Smooth muscle cell (in vitro differentiated cells): Measurements from ENCODE around the gene CDH4. TPM values are rescaled to one million over a fixed set of nuclear protein-coding genes. Genes with fewer than 3 reads are reported as not detected.

ENCODE experiments used
- DNase-seq: peaks from one replicate; lab custom pipeline; 2025; ENCODE audit not compliant: unreplicated experiment; lab: John Stamatoyannopoulos, UW
- H2AFZ ChIP-seq: fragments of 200-600 bp; sonication (generic); 2 replicates; pipeline ENCODE4 v1.6.0; 2016; ENCODE audit warnings: antibody characterized with exemption, low read depth, mild to moderate bottlenecking
- H3F3A ChIP-seq: fragments of 200-600 bp; sonication (generic); 2 replicates; pipeline ENCODE4 v1.6.0; 2017; ENCODE audit warnings: antibody characterized with exemption, low read depth
- H3K27ac ChIP-seq: fragments of 200-600 bp; sonication (generic); 2 replicates; pipeline ENCODE4 v1.5.1; 2016; ENCODE audit warnings: low read depth, mild to moderate bottlenecking
- H3K27me3 ChIP-seq: fragments of 200-600 bp; sonication (generic); 2 replicates; pipeline ENCODE4 v1.6.1; 2016; ENCODE audit warnings: low read depth, mild to moderate bottlenecking
- H3K36me3 ChIP-seq: fragments of 200-600 bp; sonication (generic); 2 replicates; pipeline ENCODE4 v1.5.1; 2016; ENCODE audit warnings: low read depth
- H3K4me1 ChIP-seq: fragments of 200-600 bp; sonication (generic); 2 replicates; pipeline ENCODE4 v1.5.1; 2016; ENCODE audit warnings: low read depth
- H3K4me2 ChIP-seq: fragments of 200-600 bp; sonication (generic); 2 replicates; pipeline ENCODE4 v1.6.0; 2016; ENCODE audit warnings: mild to moderate bottlenecking
- H3K4me3 ChIP-seq: fragments of 200-600 bp; sonication (generic); 2 replicates; pipeline ENCODE4 v1.5.1; 2016; ENCODE audit warnings: mild to moderate bottlenecking
- H3K79me2 ChIP-seq: fragments of 200-600 bp; sonication (generic); 2 replicates; pipeline ENCODE4 v1.6.0; 2016; ENCODE audit warnings: low read depth, mild to moderate bottlenecking
- H3K9ac ChIP-seq: fragments of 200-600 bp; sonication (generic); 2 replicates; pipeline ENCODE4 v1.6.0; 2016; ENCODE audit warnings: low read depth
- H3K9me3 ChIP-seq: fragments of 200-600 bp; sonication (generic); replicated peaks from 2 replicates; pipeline ENCODE4 v1.5.1; 2016; ENCODE audit warnings: low read depth
- H4K20me1 ChIP-seq: fragments of 200-600 bp; sonication (generic); 2 replicates; pipeline ENCODE4 v1.6.0; 2016; ENCODE audit warnings: low read depth
- CTCF ChIP-seq: fragments of 200-600 bp; sonication (generic); IDR thresholded peaks from 2 replicates; pipeline ENCODE4 v1.5.1; 2017; ENCODE audit warnings: borderline replicate concordance, mild to moderate bottlenecking, antibody characterized with exemption; ENCODE audit not compliant: insufficient read depth, poor library complexity, severe bottlenecking
- WGBS: methylation state at CpG from one replicate; pipeline ENCODE4 v1.1.7; 2016; ENCODE audit warnings: low lambda C conversion rate; 5-methylcytosine and 5-hydroxymethylcytosine counted together
- polyA plus RNA-seq: library from polyadenylated mRNA; unstranded; fragments of >200 nt; fragmentation: Nextera tagmentation; extraction: Ambion mirVana; gene quantifications from 2 replicates; pipeline ENCODE4 v1.2.1, GENCODE V29; 2016
- total RNA-seq: library from RNA; depleted of rRNA; stranded (reverse); fragments of >200 nt; gene quantifications from 2 replicates; pipeline ENCODE4 v1.2.3, GENCODE V29; 2014

CDH4 gene
- total and polyA plus RNA-seq, 2 experiments from 2014 or later = 0.03 to 0.04 TPM

- Histone ChIP-seq H3K27ac (no peak overlapping the region), H4K20me1 (no peaks in the 10 kb centered on the region), H3K4me1 (no peaks in the 10 kb centered on the region), H3K36me3 (no peaks in the 10 kb centered on the region), H3K79me2 (no peaks in the 10 kb centered on the region), H3K9ac (no peak overlapping the region), H3K4me3 (no peak overlapping the region), H2AFZ (no peak overlapping the region), H3K27me3 (no peaks in the 10 kb centered on the region), H3F3A (no peaks in the 10 kb centered on the region), H3K9me3 (no peaks in the 10 kb centered on the region), H3K4me2 (no peak overlapping the region)
- no peak for DNase-seq
- TF ChIP-seq CTCF = no peak
- 85% methylated on average over 14 of the region's 14 CpGs for WGBS
These were observed 631.9 kb downstream of the CDH4 start for GRCh38 chr20:61883857-61884393.

- H3K36me3 ChIP-seq = no peaks in the 10 kb centered on the region
- H2AFZ ChIP-seq = no peak overlapping the region
- no peak overlapping the region for H3K4me2 ChIP-seq
- no peaks in the 10 kb centered on the region for H4K20me1 ChIP-seq
- no peak for TF ChIP-seq CTCF
- no peaks in the 10 kb centered on the region for H3K79me2 ChIP-seq
- H3K27ac ChIP-seq = no peak overlapping the region
- H3K4me3 ChIP-seq = no peak overlapping the region
- H3F3A ChIP-seq = no peaks in the 10 kb centered on the region
- H3K4me1 ChIP-seq = no peaks in the 10 kb centered on the region
- no peaks in the 10 kb centered on the region for H3K9me3 ChIP-seq
- no peak for DNase-seq
- 90% methylated on average over 19 of the region's 25 CpGs for WGBS
- no peak overlapping the region for H3K9ac ChIP-seq
- H3K27me3 ChIP-seq = no peaks in the 10 kb centered on the region
These were observed 632.7 kb downstream of the CDH4 start for GRCh38 chr20:61884571-61885389.

- no peak for TF ChIP-seq CTCF
- Histone ChIP-seq H3K4me3 (no peak overlapping the region), H2AFZ (no peak overlapping the region), H3K9me3 (no peaks in the 10 kb centered on the region), H3K4me2 (no peak overlapping the region), H3K27me3 (no peaks in the 10 kb centered on the region), H3F3A (no peaks in the 10 kb centered on the region), H3K27ac (no peak overlapping the region), H3K79me2 (no peaks in the 10 kb centered on the region), H3K36me3 (no peaks in the 10 kb centered on the region), H3K9ac (no peak overlapping the region), H4K20me1 (no peaks in the 10 kb centered on the region), H3K4me1 (no peaks in the 10 kb centered on the region)
- no peak for DNase-seq
- WGBS = 87% methylated on average over 20 of the region's 21 CpGs
These were observed 634.0 kb downstream of the CDH4 start for GRCh38 chr20:61885759-61886715.
